Lower leg skin (tissue), 3 donors: ENCODE measurements around the gene OR51I2.

Source experiments
- CTCF ChIP-seq, 3 donors: fragments of 450-650 bp; IDR thresholded peaks; one replicate each; pipeline ENCODE4 v1.5.1; 2016; ENCODE audit warnings: antibody characterized with exemption in 3 of 3, mild to moderate bottlenecking in 3 of 3, moderate library complexity in 2 of 3
- POLR2A ChIP-seq, 2 donors: fragments of 450-650 bp; IDR thresholded peaks; one replicate each; pipeline ENCODE4 v1.6.1; 2016 to 2017; ENCODE audit warnings: antibody characterized with exemption in 2 of 2, mild to moderate bottlenecking in 1 of 2, moderate library complexity in 1 of 2

GRCh38 chr11:5449432-5449831 lies 309 bp downstream of the OR51I2 start:
- no peak for TF ChIP-seq CTCF (IDR thresholded peaks at IDR 0.05)
- no peak for TF ChIP-seq POLR2A (IDR thresholded peaks at IDR 0.05)
